Measurements from ENCODE around the gene OOSP1. TPM values are rescaled to one million over a fixed set of nuclear protein-coding genes. Genes with fewer than 3 reads are reported as not detected.

OOSP1 gene
- total and polyA plus RNA-seq, 2 experiments from 2014 or later, result not detected

DNA sequence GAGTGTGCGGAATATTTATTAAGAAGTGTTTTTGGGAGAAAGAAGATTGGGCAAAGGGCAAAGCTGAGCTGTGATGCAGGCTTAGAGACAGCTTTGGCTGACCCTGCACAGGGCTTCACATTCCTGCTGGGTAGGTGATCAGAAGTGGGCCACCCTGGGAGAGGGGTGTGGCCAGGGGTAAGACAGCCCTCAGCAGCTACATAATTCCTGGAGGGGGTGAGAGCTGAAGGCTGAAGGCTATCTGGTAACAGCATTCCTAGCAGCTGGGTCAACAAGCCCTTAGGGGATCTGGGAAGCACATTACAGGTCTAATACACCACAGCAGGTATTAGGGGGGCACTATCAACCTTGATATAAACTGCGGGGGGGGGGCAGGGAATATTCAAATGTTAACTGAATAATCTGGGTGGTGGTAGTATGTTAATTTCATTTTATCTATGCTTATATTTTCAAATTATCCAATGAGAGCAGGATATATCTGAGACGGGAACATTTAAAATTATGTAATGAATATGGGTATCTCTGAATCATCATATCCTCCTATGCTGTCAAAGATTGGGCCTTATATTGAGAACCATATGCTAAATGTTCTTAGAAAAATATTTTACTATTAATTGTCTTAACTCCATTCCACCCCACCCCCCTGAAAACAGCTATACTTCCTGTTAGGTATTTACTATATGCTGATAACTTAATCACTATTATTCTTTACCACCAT, 5.9 kb downstream of the OOSP1 start:
- H3K9me3 Mint-ChIP-seq, result no peaks in the 10 kb centered on the region; the same call in 2 of the 3 replicates
- H3K4me3 Mint-ChIP-seq, result no peak overlapping the region
- DNase-seq (ENCODE audit: low spot score) (peak; percentile 65), ATAC-seq (peak; percentile 69)
- H3K27me3 Mint-ChIP-seq (ENCODE audit: insufficient read depth, low read depth, poor library complexity), result peaks cover 2% of the 10 kb centered on the region
- no peaks in the 10 kb centered on the region for H4K20me1 ChIP-seq (replicated peaks; ENCODE audit: insufficient read depth)
- H2AFZ ChIP-seq, result no peak overlapping the region
- no peak overlapping the region for H3K4me2 ChIP-seq
- TF ChIP-seq ZNF114 (CRISPR knock-in tag; IDR thresholded peaks at IDR 0.05) (no peak), NANOG (IDR thresholded peaks at IDR 0.05; ENCODE audit: borderline replicate concordance) (no peak), STAT1 (IDR thresholded peaks at IDR 0.05; ENCODE audit: unreplicated experiment) (no peak), ZNF331 (CRISPR knock-in tag; IDR thresholded peaks at IDR 0.05; ENCODE audit: low read depth) (no peak), EZH2phosphoT487 (IDR thresholded peaks at IDR 0.05; ENCODE audit: unreplicated experiment) (no peak), POLR2AphosphoS5 (IDR thresholded peaks at IDR 0.05; ENCODE audit: low read depth) (no peak), CREB1 (CRISPR knock-in tag; IDR thresholded peaks at IDR 0.05; ENCODE audit: low read depth) (no peak), JUNB (IDR thresholded peaks at IDR 0.05; ENCODE audit: unreplicated experiment) (no peak), EZH2 (IDR thresholded peaks at IDR 0.05; ENCODE audit: low read depth, unreplicated experiment) (no peak)
- TF ChIP-seq, protein P1, sequence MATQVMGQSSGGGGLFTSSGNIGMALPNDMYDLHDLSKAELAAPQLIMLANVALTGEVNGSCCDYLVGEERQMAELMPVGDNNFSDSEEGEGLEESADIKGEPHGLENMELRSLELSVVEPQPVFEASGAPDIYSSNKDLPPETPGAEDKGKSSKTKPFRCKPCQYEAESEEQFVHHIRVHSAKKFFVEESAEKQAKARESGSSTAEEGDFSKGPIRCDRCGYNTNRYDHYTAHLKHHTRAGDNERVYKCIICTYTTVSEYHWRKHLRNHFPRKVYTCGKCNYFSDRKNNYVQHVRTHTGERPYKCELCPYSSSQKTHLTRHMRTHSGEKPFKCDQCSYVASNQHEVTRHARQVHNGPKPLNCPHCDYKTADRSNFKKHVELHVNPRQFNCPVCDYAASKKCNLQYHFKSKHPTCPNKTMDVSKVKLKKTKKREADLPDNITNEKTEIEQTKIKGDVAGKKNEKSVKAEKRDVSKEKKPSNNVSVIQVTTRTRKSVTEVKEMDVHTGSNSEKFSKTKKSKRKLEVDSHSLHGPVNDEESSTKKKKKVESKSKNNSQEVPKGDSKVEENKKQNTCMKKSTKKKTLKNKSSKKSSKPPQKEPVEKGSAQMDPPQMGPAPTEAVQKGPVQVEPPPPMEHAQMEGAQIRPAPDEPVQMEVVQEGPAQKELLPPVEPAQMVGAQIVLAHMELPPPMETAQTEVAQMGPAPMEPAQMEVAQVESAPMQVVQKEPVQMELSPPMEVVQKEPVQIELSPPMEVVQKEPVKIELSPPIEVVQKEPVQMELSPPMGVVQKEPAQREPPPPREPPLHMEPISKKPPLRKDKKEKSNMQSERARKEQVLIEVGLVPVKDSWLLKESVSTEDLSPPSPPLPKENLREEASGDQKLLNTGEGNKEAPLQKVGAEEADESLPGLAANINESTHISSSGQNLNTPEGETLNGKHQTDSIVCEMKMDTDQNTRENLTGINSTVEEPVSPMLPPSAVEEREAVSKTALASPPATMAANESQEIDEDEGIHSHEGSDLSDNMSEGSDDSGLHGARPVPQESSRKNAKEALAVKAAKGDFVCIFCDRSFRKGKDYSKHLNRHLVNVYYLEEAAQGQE (IDR thresholded peaks at IDR 0.05; ENCODE audit: unreplicated experiment), result no peak
- TF ChIP-seq, protein P2, sequence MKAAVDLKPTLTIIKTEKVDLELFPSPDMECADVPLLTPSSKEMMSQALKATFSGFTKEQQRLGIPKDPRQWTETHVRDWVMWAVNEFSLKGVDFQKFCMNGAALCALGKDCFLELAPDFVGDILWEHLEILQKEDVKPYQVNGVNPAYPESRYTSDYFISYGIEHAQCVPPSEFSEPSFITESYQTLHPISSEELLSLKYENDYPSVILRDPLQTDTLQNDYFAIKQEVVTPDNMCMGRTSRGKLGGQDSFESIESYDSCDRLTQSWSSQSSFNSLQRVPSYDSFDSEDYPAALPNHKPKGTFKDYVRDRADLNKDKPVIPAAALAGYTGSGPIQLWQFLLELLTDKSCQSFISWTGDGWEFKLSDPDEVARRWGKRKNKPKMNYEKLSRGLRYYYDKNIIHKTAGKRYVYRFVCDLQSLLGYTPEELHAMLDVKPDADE (IDR thresholded peaks at IDR 0.05), result no peak
- TF ChIP-seq, protein P3, sequence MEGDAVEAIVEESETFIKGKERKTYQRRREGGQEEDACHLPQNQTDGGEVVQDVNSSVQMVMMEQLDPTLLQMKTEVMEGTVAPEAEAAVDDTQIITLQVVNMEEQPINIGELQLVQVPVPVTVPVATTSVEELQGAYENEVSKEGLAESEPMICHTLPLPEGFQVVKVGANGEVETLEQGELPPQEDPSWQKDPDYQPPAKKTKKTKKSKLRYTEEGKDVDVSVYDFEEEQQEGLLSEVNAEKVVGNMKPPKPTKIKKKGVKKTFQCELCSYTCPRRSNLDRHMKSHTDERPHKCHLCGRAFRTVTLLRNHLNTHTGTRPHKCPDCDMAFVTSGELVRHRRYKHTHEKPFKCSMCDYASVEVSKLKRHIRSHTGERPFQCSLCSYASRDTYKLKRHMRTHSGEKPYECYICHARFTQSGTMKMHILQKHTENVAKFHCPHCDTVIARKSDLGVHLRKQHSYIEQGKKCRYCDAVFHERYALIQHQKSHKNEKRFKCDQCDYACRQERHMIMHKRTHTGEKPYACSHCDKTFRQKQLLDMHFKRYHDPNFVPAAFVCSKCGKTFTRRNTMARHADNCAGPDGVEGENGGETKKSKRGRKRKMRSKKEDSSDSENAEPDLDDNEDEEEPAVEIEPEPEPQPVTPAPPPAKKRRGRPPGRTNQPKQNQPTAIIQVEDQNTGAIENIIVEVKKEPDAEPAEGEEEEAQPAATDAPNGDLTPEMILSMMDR (conservative IDR thresholded peaks at IDR 0.05; ENCODE audit: low read depth in 2 of 2), result no peak
- TF ChIP-seq, protein P4, sequence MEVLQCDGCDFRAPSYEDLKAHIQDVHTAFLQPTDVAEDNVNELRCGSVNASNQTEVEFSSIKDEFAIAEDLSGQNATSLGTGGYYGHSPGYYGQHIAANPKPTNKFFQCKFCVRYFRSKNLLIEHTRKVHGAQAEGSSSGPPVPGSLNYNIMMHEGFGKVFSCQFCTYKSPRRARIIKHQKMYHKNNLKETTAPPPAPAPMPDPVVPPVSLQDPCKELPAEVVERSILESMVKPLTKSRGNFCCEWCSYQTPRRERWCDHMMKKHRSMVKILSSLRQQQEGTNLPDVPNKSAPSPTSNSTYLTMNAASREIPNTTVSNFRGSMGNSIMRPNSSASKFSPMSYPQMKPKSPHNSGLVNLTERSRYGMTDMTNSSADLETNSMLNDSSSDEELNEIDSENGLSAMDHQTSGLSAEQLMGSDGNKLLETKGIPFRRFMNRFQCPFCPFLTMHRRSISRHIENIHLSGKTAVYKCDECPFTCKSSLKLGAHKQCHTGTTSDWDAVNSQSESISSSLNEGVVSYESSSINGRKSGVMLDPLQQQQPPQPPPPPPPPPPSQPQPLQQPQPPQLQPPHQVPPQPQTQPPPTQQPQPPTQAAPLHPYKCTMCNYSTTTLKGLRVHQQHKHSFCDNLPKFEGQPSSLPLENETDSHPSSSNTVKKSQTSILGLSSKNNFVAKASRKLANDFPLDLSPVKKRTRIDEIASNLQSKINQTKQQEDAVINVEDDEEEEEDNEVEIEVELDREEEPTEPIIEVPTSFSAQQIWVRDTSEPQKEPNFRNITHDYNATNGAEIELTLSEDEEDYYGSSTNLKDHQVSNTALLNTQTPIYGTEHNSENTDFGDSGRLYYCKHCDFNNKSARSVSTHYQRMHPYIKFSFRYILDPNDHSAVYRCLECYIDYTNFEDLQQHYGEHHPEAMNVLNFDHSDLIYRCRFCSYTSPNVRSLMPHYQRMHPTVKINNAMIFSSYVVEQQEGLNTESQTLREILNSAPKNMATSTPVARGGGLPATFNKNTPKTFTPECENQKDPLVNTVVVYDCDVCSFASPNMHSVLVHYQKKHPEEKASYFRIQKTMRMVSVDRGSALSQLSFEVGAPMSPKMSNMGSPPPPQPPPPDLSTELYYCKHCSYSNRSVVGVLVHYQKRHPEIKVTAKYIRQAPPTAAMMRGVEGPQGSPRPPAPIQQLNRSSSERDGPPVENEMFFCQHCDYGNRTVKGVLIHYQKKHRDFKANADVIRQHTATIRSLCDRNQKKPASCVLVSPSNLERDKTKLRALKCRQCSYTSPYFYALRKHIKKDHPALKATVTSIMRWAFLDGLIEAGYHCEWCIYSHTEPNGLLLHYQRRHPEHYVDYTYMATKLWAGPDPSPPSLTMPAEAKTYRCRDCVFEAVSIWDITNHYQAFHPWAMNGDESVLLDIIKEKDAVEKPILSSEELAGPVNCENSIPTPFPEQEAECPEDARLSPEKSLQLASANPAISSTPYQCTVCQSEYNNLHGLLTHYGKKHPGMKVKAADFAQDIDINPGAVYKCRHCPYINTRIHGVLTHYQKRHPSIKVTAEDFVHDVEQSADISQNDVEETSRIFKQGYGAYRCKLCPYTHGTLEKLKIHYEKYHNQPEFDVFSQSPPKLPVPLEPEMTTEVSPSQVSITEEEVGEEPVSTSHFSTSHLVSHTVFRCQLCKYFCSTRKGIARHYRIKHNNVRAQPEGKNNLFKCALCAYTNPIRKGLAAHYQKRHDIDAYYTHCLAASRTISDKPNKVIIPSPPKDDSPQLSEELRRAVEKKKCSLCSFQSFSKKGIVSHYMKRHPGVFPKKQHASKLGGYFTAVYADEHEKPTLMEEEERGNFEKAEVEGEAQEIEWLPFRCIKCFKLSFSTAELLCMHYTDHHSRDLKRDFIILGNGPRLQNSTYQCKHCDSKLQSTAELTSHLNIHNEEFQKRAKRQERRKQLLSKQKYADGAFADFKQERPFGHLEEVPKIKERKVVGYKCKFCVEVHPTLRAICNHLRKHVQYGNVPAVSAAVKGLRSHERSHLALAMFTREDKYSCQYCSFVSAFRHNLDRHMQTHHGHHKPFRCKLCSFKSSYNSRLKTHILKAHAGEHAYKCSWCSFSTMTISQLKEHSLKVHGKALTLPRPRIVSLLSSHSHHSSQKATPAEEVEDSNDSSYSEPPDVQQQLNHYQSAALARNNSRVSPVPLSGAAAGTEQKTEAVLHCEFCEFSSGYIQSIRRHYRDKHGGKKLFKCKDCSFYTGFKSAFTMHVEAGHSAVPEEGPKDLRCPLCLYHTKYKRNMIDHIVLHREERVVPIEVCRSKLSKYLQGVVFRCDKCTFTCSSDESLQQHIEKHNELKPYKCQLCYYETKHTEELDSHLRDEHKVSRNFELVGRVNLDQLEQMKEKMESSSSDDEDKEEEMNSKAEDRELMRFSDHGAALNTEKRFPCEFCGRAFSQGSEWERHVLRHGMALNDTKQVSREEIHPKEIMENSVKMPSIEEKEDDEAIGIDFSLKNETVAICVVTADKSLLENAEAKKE (CRISPR knock-in tag; IDR thresholded peaks at IDR 0.05), result no peak
- no peaks in the 10 kb centered on the region for H3F3A ChIP-seq (replicated peaks; ENCODE audit: low read depth)
- H3K4me1 Mint-ChIP-seq, result peaks cover 7% of the 10 kb centered on the region; the same call in 1 of the 3 replicates
- H3K36me3 Mint-ChIP-seq (ENCODE audit: low read depth), result no peaks in the 10 kb centered on the region; the same call in 2 of the 3 replicates
- H3K36me3 ChIP-seq (ENCODE audit: insufficient read depth), result no peaks in the 10 kb centered on the region
- no peaks in the 10 kb centered on the region for H3K79me2 ChIP-seq (replicated peaks; ENCODE audit: insufficient read depth)
- no peaks in the 10 kb centered on the region; the same call in 1 of the 2 replicates for H3K9me2 ChIP-seq (ENCODE audit: insufficient read depth)
- no peak overlapping the region for H3K4me3 ChIP-seq
- H3K4me1 ChIP-seq (ENCODE audit: insufficient read depth), result no peaks in the 10 kb centered on the region
- no peak overlapping the region for H3K27ac ChIP-seq (ENCODE audit: low read depth)
- H3K27me3 ChIP-seq (ENCODE audit: insufficient read depth), result no peaks in the 10 kb centered on the region
- no peak overlapping the region for H3K27ac Mint-ChIP-seq
